ENCODE results near the gene COL23A1. TPM values are rescaled to one million over a fixed set of nuclear protein-coding genes. Genes with fewer than 3 reads are reported as not detected.

COL23A1 gene
- total and polyA plus RNA-seq, 2 donors (not counting 1 experiment from before 2014, with no cell fraction given): 0.20 TPM; not detected in 1

DNA sequence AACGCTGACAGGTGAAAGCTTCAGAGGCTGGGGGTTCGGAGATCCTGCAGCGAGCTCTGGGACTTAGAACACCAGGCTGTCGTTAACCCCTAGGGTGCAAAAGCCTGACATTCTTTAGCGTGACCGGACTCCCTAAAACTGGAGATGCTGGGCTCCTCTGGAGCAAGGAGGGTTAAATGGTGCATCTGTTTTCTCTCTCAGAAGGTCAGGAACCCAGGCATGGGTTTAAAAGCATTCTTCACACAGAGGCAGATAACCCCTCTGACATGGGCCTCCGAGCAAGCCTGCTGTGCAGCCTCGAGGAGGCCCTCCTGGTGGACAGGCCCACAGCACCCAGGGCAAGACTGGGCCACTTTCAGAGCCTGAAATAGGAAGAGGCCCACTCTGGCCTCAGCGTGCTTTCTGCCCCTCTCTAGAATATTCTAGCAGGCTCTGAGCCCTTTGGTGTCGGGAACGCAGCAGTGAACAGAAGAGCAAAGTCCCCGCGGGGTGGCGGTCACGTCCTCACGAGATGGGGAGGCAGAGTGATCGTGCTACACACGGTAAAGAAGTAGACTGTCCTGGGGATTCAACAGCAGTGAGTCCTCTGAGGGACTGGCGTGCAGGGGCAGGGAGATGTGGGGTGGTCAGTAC lies 124.8 kb downstream of the COL23A1 start:
- no peaks in the 10 kb centered on the region for H4K20me1 ChIP-seq (ENCODE audit: control insufficient read depth, insufficient read depth, low read length, poor library complexity, severe bottlenecking)
- no peak overlapping the region for H3K27ac ChIP-seq (ENCODE audit: low read length in 2 of 2)
- POLR2A ChIA-PET: no interaction called here
- H3K4me1 ChIP-seq (ENCODE audit: control insufficient read depth in 2 of 2, insufficient read depth in 2 of 2, low read length in 2 of 2): no peaks in the 10 kb centered on the region
- CTCF ChIA-PET: no interaction called here
- H3K9ac ChIP-seq (ENCODE audit: low read length): no peak overlapping the region
- no peaks in the 10 kb centered on the region for H3K79me2 ChIP-seq (ENCODE audit: control insufficient read depth, insufficient read depth, low read length)
- no peak overlapping the region for H3K27ac Mint-ChIP-seq
- peaks cover 20% of the 10 kb centered on the region for H3K27me3 Mint-ChIP-seq
- H2AFZ ChIP-seq (ENCODE audit: insufficient read depth, low read depth, low read length, poor library complexity, severe bottlenecking): no peak overlapping the region
- H3K9me3 Mint-ChIP-seq (ENCODE audit: insufficient read depth): no peaks in the 10 kb centered on the region
- H3K4me1 Mint-ChIP-seq: no peaks in the 10 kb centered on the region
- TF ChIP-seq, protein P1, sequence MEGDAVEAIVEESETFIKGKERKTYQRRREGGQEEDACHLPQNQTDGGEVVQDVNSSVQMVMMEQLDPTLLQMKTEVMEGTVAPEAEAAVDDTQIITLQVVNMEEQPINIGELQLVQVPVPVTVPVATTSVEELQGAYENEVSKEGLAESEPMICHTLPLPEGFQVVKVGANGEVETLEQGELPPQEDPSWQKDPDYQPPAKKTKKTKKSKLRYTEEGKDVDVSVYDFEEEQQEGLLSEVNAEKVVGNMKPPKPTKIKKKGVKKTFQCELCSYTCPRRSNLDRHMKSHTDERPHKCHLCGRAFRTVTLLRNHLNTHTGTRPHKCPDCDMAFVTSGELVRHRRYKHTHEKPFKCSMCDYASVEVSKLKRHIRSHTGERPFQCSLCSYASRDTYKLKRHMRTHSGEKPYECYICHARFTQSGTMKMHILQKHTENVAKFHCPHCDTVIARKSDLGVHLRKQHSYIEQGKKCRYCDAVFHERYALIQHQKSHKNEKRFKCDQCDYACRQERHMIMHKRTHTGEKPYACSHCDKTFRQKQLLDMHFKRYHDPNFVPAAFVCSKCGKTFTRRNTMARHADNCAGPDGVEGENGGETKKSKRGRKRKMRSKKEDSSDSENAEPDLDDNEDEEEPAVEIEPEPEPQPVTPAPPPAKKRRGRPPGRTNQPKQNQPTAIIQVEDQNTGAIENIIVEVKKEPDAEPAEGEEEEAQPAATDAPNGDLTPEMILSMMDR (IDR thresholded peaks at IDR 0.05): no peak
- TF ChIP-seq EZH2 (IDR thresholded peaks at IDR 0.05; ENCODE audit: borderline replicate concordance, insufficient read depth, low read depth, low read length, poor library complexity, severe bottlenecking): no peak
- H3K36me3 ChIP-seq (replicated peaks in 1 of 2; ENCODE audit: control extremely low read depth in 1 of 2, control insufficient read depth in 1 of 2, extremely low read depth in 1 of 2, insufficient read depth in 2 of 2, low read length in 1 of 2): no peaks in the 10 kb centered on the region
- H3K4me2 ChIP-seq (replicated peaks; ENCODE audit: low read depth, low read length, poor library complexity, severe bottlenecking): no peak overlapping the region
- H3K4me3 ChIP-seq (ENCODE audit: control extremely low read depth in 1 of 5, extremely low read depth in 1 of 5, insufficient read depth in 1 of 5, low read depth in 2 of 5, low read length in 4 of 5): no peak overlapping the region
- H3K4me3 Mint-ChIP-seq: no peak overlapping the region
- DNase-seq (no peak), ATAC-seq (ENCODE audit: low read depth) (no peak)
- no peaks in the 10 kb centered on the region for H3K9me3 ChIP-seq (ENCODE audit: control extremely low read depth in 1 of 3, control insufficient read depth in 2 of 3, insufficient read depth in 1 of 3, low read length in 2 of 3)
- intact Hi-C loops (cut with micrococcal nuclease): no loop called here
- no peaks in the 10 kb centered on the region for H3K27me3 ChIP-seq (replicated peaks in 1 of 4; ENCODE audit: control extremely low read depth in 1 of 4, control insufficient read depth in 3 of 4, insufficient read depth in 4 of 4, low read length in 3 of 4)
- 95% methylated on average over 18 of the region's 19 CpGs for WGBS (ENCODE audit: insufficient coverage)

- Mint-ChIP-seq H3K27me3 (peaks cover 16% of the 10 kb centered on the region), H3K4me1 (no peaks in the 10 kb centered on the region), H3K4me3 (no peak overlapping the region), H3K9me3 (ENCODE audit: insufficient read depth) (no peaks in the 10 kb centered on the region), H3K27ac (no peak overlapping the region)
- Histone ChIP-seq H3K9me3 (ENCODE audit: control extremely low read depth in 1 of 3, control insufficient read depth in 2 of 3, insufficient read depth in 1 of 3, low read length in 2 of 3) (no peaks in the 10 kb centered on the region), H3K27me3 (replicated peaks in 1 of 4; ENCODE audit: control extremely low read depth in 1 of 4, control insufficient read depth in 3 of 4, insufficient read depth in 4 of 4, low read length in 3 of 4) (no peaks in the 10 kb centered on the region), H3K4me2 (replicated peaks; ENCODE audit: low read depth, low read length, poor library complexity, severe bottlenecking) (no peak overlapping the region), H3K4me1 (ENCODE audit: control insufficient read depth in 2 of 2, insufficient read depth in 2 of 2, low read length in 2 of 2) (no peaks in the 10 kb centered on the region), H3K9ac (ENCODE audit: low read length) (no peak overlapping the region), H4K20me1 (ENCODE audit: control insufficient read depth, insufficient read depth, low read length, poor library complexity, severe bottlenecking) (no peaks in the 10 kb centered on the region), H3K36me3 (replicated peaks in 1 of 2; ENCODE audit: control extremely low read depth in 1 of 2, control insufficient read depth in 1 of 2, extremely low read depth in 1 of 2, insufficient read depth in 2 of 2, low read length in 1 of 2) (no peaks in the 10 kb centered on the region), H3K27ac (ENCODE audit: low read length in 2 of 2) (no peak overlapping the region), H3K79me2 (ENCODE audit: control insufficient read depth, insufficient read depth, low read length) (no peaks in the 10 kb centered on the region), H3K4me3 (ENCODE audit: control extremely low read depth in 1 of 5, extremely low read depth in 1 of 5, insufficient read depth in 1 of 5, low read depth in 2 of 5, low read length in 4 of 5) (no peak overlapping the region), H2AFZ (ENCODE audit: insufficient read depth, low read depth, low read length, poor library complexity, severe bottlenecking) (no peak overlapping the region)
- TF ChIP-seq, protein P1 (IDR thresholded peaks at IDR 0.05): no peak
- no peak for TF ChIP-seq EZH2 (IDR thresholded peaks at IDR 0.05; ENCODE audit: borderline replicate concordance, insufficient read depth, low read depth, low read length, poor library complexity, severe bottlenecking)
- no peak for ATAC-seq (ENCODE audit: low read depth)
- POLR2A ChIA-PET: no interaction called here
- intact Hi-C loops (cut with micrococcal nuclease): no loop called here
- WGBS (ENCODE audit: insufficient coverage): 85% methylated on average over 9 of the region's 14 CpGs
- no peak for DNase-seq
- CTCF ChIA-PET: no interaction called here
Measured at GRCh38 chr5:178464431-178465048, 125.7 kb downstream of the COL23A1 start.

Data from B cell (primary cell).